NCI-H2227 (cell line): ENCODE results near the gene ADH5.
A peak's percentile ranks its signal among the peaks of the same experiment; 100 is the strongest.
"Not testable (repeated sequence)": the region's sequence is repeated elsewhere in the genome, so short reads cannot be mapped to it uniquely, and the experiment has no call there.

ENCODE experiments used
- DNase-seq: peaks from one replicate; lab custom pipeline; 2025; ENCODE audit not compliant: unreplicated experiment; lab: John Stamatoyannopoulos, UW

ADH5 gene

GRCh38 chr4:99088023-99088449, 552 bp downstream of the ADH5 start:
- peak; percentile 45 for DNase-seq

DNA sequence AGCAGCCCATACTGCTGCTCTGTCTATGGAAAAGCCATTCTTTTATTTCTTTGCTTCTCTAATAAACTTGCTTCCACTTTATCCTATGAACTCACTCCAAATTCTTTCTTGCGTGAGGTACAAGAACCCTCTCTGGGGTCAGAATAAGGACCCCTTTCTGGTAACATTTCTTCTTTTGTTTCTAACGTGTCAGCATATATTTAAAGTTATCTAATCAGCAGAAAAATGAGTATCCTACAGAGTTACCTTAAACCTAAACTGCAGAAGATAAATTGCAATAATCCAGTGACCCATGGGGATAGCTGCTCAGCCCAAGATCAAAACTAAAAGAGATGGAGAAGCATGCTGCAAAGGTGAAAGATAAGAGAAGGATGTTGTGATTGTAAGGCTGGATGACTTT, 4.0 kb downstream of the ADH5 start:
- no peak for DNase-seq

- no peak for DNase-seq
Measured at GRCh38 chr4:99082192-99082591, 6.4 kb downstream of the ADH5 start.

- DNase-seq: not testable (repeated sequence)
Measured at GRCh38 chr4:99080869-99081268, 7.7 kb downstream of the ADH5 start.

GRCh38 chr4:99079625-99080295, 8.8 kb downstream of the ADH5 start:
- no peak for DNase-seq

DNA sequence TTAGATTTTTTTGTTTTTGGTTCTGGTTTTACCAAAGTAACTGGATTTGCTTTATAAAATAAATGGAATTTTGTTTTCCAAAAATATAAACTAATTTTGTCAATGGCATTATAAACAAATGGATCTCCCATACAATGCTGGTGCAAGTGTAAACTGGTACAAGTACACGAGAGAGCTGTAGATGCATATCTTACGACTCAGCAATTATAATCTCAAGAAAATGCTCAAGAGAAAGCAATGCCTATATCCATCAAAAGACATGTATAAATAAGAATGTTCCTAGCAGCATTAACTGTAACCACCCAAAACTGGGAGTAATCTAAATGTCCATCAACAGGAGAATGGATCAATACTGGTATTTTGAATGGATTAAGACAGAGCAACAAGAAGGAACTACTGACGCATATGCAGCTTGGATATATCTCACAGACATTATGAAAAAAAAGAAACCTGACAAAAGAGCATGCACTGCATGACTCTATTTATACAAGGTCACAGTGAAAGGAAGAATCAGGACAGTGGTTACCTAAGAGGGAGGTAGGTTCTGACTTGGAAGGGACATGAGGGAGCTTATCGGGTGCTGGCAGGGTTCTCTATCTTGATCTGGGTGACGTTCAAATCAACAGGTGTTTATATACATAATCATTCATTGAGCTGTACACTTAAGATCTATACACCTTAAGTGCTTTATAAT, 9.5 kb downstream of the ADH5 start:
- DNase-seq: no peak

DNA sequence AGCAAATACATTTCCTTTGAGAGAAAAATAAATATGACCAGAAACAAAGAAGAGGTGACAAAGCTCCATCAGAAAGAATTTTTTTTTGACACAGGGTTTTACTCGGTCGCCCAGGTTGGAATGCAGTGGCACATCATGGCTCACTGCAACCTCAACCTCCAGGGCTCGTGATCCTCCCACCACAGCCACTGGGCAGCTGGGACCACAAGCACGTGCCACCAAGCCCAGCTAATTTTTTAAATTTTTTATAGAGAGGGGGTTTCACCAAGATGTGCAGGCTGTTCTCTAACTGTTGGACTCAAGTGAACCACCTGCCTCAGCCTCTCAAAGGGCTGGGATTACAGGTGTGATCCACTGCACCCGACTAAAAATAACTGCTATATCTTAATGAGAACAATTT, 10.3 kb downstream of the ADH5 start:
- DNase-seq: no peak

DNA sequence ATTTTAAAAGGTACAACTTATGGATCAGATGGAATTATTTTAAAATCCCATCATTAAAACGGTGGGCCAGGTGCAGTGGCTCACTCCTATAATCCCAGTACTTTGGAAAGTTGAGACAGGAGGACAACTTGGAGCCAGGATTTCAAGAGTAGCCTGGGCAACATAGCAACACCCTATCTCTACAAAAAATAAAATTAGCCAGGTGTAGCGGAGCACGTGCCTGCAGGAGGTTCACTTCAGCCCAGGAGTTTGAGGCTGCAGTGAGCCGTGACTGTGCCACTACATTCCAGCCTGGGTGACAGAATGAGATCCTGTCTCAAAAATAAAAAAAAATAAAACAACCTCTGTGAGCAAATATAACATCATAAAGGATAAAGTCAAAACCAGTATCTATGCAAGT, 11.4 kb downstream of the ADH5 start:
- DNase-seq: no peak

- no peak for DNase-seq
Measured at GRCh38 chr4:99076292-99076976, 12.2 kb downstream of the ADH5 start.

- DNase-seq: no peak
Measured at GRCh38 chr4:99074816-99075215, 13.8 kb downstream of the ADH5 start.

DNA sequence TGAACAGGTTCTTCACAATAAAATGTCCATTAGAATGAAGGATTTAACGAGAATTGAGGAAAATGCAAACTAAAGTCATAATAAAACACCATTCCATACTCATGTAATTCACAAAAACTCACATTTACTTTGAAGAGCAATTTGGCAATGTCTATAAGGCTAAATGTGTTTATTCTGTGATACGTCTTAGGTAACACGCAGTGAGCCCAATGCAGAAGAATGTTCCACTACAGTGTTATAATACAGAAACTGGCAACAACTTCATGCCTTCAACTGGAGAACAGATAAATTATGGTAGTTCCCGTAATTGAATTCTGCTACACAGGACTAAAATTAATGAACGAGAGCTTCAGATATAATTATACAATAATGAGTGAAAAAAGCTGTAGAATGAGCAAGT, 17.4 kb downstream of the ADH5 start:
- DNase-seq: no peak

GRCh38 chr4:99067617-99068016, 21.0 kb downstream of the ADH5 start:
- DNase-seq: no peak

GRCh38 chr4:99065521-99065920, 23.1 kb downstream of the ADH5 start:
- not testable (repeated sequence) for DNase-seq

GRCh38 chr4:99062120-99062519, 26.5 kb downstream of the ADH5 start:
- DNase-seq: peak; percentile 14

DNA sequence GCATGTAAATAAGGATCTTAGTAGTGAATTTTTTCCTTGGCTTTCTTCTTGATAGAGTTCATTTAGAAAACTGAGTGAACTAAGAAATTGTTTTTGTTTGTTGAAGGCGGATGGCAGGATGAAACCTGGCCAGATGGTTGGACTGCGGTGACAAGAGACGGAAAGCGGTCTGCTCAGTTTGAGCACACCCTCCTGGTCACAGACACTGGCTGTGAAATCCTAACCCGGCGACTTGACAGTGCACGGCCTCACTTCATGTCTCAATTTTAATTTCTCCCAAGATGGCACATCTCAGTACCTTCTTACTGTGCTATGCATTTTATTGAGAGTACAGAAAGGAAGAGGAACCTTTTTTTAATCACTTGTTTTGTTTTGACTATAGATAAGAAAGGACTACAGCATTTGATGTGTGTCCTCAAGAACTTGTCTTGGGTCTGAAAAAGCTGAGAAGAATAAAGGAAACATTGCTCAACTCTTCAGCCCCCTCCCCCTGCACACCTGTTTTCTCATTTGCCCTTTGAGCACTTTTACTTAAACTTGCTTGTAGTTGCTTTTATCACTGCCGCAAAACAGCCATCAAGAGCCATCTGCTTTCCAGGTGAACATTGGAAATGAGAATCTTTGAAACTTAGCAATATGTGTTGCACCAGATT, 27.4 kb downstream of the ADH5 start:
- no peak for DNase-seq

GRCh38 chr4:99059550-99059949, 29.0 kb downstream of the ADH5 start:
- DNase-seq: no peak

GRCh38 chr4:99058228-99058627, 30.4 kb downstream of the ADH5 start:
- DNase-seq: no peak

DNA sequence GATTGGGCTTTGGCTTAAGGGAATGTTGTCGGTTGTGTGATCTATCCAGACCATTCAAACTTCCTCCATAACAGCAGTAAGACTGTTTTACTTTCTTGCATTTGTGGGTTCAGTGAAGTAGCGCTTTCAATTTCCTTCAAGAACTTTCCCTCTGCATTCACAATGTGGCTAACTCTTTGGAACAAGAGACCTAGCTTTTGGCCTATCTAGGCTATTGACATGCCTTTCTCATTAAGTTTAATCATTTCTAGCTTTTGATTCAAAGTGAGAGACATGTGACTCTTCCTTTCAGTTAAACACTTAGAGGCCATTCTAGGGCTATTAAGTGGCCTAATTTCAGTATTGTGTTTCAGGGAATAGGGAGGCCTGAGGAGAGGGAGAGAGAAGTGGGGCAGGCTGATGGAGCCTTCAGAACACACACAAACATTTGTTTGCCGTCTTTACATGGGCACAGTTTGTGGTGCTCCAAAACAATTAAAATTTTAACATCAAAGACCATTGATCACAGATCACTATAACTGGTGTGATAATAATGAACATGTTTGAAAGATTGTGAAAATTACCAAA, 34.1 kb downstream of the ADH5 start:
- no peak for DNase-seq

- no peak for DNase-seq
Measured at GRCh38 chr4:99052902-99053301, 35.7 kb downstream of the ADH5 start.

GRCh38 chr4:99047710-99048109, 40.9 kb downstream of the ADH5 start:
- no peak for DNase-seq

DNA sequence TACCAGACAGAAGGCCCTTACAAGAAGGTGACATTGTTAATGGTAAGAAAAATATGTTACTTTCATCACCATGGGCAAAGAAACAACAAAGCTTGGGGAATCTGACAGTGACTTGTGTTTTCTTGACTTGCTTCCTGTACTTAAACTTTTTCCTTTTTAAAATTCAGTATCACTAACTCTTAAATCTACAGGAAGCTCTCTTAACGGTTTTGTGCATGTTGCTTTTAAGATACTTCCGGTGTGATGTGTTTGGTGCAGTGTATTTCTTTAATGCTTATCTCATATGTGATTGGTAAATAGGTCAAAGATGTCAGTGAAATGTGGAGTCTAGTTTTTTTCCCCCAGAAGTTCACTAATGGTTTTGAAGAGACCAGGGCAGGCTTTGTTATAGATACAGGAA, 45.2 kb downstream of the ADH5 start:
- no peak for DNase-seq
